GM12872 (cell line): ENCODE results near the gene FBXL16.

Experiments
- TF ChIP-seq, protein P1 (sequence below): IDR thresholded peaks from 3 replicates; pipeline ENCODE4 v1.5.1; 2011; ENCODE audit warnings: low read depth, mild to moderate bottlenecking, low read length, moderate library complexity; ENCODE audit not compliant: insufficient read depth

The FBXL16 gene

DNA sequence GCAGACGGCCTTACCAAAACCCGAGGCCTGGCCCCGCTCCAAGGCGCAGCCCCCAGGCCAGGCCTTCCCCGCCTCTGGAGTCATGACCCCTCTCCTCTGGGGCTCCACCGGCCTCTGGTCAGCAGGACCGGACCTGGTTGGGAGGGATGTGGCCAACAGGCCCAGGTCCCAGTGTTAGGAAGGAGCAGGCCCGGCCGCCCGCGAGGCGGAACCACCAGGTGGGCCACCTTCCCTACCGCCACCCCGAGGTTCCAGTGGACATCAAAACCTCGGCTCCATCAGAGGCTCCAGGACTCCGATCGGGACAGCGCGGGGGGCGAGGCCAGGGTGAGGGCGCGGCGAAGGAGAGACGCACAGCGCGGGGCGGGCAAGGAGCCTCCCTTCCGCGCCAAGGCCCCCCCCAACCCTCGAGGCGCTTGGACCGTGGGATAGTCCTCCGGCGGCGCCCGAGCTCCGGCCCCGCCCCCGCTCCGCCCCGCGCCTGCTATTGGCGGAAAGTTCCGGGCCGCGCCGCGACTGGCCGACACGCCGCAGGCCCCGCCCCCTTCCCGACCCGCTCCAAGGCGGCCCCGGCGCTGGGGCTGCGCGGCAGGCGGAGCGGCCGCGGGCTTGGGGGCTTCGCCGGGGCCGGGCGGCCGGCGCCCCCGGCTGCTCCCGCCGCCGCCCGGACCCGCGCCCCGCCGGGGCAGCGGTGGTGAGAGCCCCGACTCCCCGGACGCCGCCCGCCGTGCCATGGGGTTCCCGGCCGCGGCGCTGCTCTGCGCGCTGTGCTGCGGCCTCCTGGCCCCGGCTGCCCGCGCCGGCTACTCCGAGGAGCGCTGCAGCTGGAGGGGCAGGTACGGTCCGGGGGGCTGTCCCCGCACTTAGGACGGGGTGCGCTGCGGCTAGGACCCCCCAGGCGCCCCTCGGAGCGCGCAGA lies 9.2 kb upstream of the FBXL16 start, which contains the start of gene METRN:
TSS of gene METRN (plus strand) at position 561 of the 919 bp plus-strand sequence. CDS start at position 733, 172 bp downstream.
- TF ChIP-seq, protein P1, sequence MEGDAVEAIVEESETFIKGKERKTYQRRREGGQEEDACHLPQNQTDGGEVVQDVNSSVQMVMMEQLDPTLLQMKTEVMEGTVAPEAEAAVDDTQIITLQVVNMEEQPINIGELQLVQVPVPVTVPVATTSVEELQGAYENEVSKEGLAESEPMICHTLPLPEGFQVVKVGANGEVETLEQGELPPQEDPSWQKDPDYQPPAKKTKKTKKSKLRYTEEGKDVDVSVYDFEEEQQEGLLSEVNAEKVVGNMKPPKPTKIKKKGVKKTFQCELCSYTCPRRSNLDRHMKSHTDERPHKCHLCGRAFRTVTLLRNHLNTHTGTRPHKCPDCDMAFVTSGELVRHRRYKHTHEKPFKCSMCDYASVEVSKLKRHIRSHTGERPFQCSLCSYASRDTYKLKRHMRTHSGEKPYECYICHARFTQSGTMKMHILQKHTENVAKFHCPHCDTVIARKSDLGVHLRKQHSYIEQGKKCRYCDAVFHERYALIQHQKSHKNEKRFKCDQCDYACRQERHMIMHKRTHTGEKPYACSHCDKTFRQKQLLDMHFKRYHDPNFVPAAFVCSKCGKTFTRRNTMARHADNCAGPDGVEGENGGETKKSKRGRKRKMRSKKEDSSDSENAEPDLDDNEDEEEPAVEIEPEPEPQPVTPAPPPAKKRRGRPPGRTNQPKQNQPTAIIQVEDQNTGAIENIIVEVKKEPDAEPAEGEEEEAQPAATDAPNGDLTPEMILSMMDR: no peak

DNA sequence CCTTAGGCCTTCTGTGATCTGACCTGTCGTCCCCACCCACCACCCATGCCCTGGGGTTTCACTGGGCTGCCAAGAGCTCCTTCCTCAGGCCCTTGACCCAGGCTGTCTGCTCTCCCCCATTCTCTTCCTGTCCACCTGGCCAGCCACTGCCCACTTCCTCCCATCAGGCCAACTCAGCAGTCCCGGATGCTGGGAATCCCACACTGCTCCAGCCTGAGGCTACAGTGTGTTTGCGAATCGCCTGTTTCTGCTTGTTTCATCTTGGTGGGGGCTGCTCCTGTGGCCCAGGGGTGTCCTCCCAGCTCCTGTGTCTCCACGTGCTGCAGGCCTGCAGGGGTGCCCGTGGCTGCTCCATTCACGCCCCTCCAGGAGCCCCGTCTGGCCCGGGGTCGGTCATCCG lies 8.5 kb upstream of the FBXL16 start:
- TF ChIP-seq, protein P1: no peak

DNA sequence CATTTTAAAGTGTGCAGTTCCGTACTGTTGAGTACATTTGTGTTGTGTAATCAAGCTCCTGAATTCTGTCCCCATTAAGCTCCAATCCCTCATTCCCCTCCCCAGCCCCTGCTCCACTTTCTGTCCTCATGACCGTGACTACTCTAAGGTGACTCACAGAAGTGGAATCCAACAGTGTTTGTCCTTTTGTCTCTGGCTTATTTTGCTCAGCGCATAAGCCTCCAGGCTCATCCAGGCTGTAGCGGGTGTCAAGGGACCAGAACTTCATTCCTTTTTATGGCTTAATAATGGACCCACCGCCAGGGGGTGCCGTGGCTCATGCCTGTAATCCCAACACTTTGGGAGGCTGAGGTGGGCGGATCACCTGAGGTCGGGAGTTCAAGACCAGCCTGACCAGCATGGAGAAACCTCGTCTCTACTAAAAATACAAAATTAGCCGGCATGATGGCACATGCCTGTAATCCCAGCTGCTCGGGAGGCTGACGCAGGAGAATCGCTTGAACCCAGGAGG lies 7.2 kb upstream of the FBXL16 start:
- TF ChIP-seq, protein P1: peak; percentile 44; the same call in 2 of the 3 replicates

DNA sequence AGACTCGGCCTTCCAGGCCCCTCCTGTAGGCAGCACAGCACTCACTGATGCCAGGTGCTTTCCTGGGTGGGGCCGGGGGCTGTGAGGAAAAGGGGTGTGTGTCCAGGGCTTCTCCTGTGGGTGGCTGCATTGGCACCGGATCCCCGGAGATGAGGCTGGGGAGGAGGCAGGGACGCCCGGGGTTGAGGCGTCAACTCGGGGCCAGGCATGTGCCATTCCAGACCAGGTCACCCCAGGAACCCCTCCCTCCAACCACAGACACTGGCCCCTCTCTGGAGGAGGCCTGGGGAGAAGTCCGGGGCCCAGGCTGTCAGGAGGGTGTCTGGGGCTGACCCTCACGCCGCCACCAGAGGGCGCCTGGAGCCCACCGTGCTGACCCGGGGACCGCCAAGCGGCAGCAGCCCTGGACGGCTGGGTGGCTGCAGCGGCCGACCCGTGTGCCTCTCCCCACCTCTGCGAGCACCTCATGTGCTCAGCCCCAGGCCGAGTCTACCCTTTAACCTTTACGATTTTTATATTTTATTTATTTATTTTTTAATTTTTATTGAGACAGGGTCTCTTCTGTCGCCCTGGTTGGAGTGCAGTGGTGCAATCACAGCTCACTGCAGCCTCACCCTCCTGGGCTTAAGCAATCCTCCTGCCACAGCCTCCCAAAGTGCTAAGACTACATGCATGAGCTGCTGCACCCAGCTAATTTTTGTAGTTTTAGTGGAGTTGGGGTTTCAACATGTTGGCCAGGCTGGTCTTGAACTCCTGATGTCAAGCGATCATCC lies 6.1 kb upstream of the FBXL16 start:
- TF ChIP-seq, protein P1: peak; percentile 94

DNA sequence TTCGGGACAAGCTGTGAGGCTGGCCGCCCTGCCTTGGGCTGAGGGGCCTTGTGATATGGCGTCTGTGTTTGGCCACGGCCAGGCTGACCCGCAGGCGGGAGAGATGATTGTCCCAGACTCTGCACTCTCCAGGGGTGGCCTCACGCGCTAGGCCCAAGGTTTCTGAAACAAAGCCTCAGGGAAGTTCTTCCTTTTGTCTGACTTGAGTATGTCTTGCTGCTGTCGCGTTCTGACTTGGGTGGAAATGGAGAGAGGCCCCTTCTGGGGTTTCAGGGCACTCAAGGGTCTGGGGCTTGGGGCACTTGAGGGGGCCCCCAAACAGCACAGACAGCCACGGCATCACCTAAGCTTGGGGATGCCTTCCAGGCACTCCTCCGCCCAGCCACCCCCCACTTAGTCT lies 5.5 kb upstream of the FBXL16 start:
- TF ChIP-seq, protein P1: no peak

DNA sequence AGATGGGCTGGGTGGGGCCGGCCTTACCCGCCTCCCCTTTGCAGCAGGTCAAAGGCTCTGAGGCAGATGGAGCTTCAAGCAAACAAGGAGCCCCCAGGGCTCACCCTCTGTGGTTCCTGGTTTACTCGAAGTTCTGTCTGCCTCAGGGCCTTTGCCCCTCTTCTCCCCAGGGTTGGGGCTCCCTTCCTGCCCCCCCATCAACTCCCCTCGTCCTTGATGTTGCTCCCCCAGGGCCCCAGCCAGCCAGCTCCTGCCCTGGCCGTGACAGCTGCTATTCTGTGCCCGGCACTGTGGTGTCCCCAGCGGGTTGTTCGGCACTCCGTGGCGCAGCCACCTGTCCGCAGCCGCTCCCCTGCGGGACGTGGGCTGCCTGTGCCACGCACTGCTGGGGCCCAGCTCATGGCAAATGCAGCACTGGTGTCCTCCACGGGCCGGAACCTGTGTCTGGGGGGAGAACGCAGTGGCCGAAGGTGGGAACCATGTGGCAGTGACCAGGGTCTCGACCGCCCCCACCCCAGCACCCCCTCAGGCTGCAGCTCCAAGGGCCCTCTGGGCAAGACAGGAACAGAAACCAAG lies 5.0 kb upstream of the FBXL16 start:
- TF ChIP-seq, protein P1: no peak
